ENCODE data around the gene XYLT2. TPM values are rescaled to one million over a fixed set of nuclear protein-coding genes. Genes with fewer than 3 reads are reported as not detected.

XYLT2 gene
- total RNA-seq, 1 experiment from 2014 or later = 28.5 TPM

- POLR2A ChIA-PET = no interaction called here
- BruUV-seq (replicated peaks) = no TSS peak
These were observed 28.8 kb upstream of the XYLT2 start for GRCh38 chr17:50317121-50317520.

GRCh38 chr17:50318501-50319285, 27.2 kb upstream of the XYLT2 start:
- no peak for ATAC-seq

More at GRCh38 chr17:50317121-50317520, 28.8 kb upstream of the XYLT2 start:
- CTCF ChIA-PET = interaction anchor here (0.7 to 1.4 kb wide), 3 partner anchors 12 to 45 kb away, joined by 3 read pairs; no protein-coding TSS in a partner anchor
- Histone ChIP-seq H3K27ac (ENCODE audit: low read length) (no peak overlapping the region), H3K4me3 (ENCODE audit: low read depth in 2 of 2, low read length in 2 of 2) (no peak overlapping the region), H3K4me1 (ENCODE audit: control insufficient read depth, insufficient read depth, low read length) (no peaks in the 10 kb centered on the region), H3K36me3 (ENCODE audit: control insufficient read depth, insufficient read depth, low read length) (no peaks in the 10 kb centered on the region), H3K9me3 (ENCODE audit: control insufficient read depth, insufficient read depth, low read depth, low read length) (no peaks in the 10 kb centered on the region), H3K27me3 (ENCODE audit: control insufficient read depth, insufficient read depth, low read length) (peaks cover 4% of the 10 kb centered on the region; the same call in 1 of the 2 replicates)
- ATAC-seq = no peak
- in situ Hi-C loops (cut with HindIII; ENCODE audit: low pct_unique_long_range_greater_than_20kb, low sequenced_read_pairs) = no loop called here
- no peak for DNase-seq (ENCODE audit: low read depth, low spot score)
- intact Hi-C loops (cut with micrococcal nuclease; ENCODE audit: unreplicated experiment) = no loop called here
- TF ChIP-seq TCF7L2 (IDR thresholded peaks at IDR 0.05; ENCODE audit: low read depth, low read length) = no peak
- TF ChIP-seq SIN3A (IDR thresholded peaks at IDR 0.05; ENCODE audit: borderline replicate concordance, insufficient read depth, low read depth, low read length) = no peak
- no peak for TF ChIP-seq CTCF (IDR thresholded peaks at IDR 0.05)
- no peak for TF ChIP-seq POLR2AphosphoS5 (IDR thresholded peaks at IDR 0.05; ENCODE audit: low read depth, low read length)
- TF ChIP-seq REST (IDR thresholded peaks at IDR 0.05; ENCODE audit: insufficient read depth in 1 of 2, low read depth in 2 of 2, low read length in 1 of 2) = no peak

More at GRCh38 chr17:50318501-50319285, 27.2 kb upstream of the XYLT2 start:
- ChIA-PET POLR2A (no interaction called here), CTCF (no interaction called here)
- no peak for DNase-seq (ENCODE audit: low read depth, low spot score)
- TF ChIP-seq TCF7L2 (IDR thresholded peaks at IDR 0.05; ENCODE audit: low read depth, low read length) = no peak
- no peak for TF ChIP-seq CTCF (IDR thresholded peaks at IDR 0.05)
- no peak for TF ChIP-seq POLR2AphosphoS5 (IDR thresholded peaks at IDR 0.05; ENCODE audit: low read depth, low read length)
- TF ChIP-seq REST (IDR thresholded peaks at IDR 0.05; ENCODE audit: insufficient read depth in 1 of 2, low read depth in 2 of 2, low read length in 1 of 2) = no peak
- no peak for TF ChIP-seq SIN3A (IDR thresholded peaks at IDR 0.05; ENCODE audit: borderline replicate concordance, insufficient read depth, low read depth, low read length)
- in situ Hi-C loops (cut with HindIII; ENCODE audit: low pct_unique_long_range_greater_than_20kb, low sequenced_read_pairs) (no loop called here), intact Hi-C loops (cut with micrococcal nuclease; ENCODE audit: unreplicated experiment) (no loop called here)
- H3K27me3 ChIP-seq (ENCODE audit: control insufficient read depth, insufficient read depth, low read length) = peaks cover 4% of the 10 kb centered on the region; the same call in 1 of the 2 replicates
- no peak overlapping the region for H3K4me3 ChIP-seq (ENCODE audit: low read depth in 2 of 2, low read length in 2 of 2)
- H3K27ac ChIP-seq (ENCODE audit: low read length) = no peak overlapping the region
- BruUV-seq (replicated peaks) = no TSS peak
- no peaks in the 10 kb centered on the region for H3K36me3 ChIP-seq (ENCODE audit: control insufficient read depth, insufficient read depth, low read length)
- no peaks in the 10 kb centered on the region for H3K4me1 ChIP-seq (ENCODE audit: control insufficient read depth, insufficient read depth, low read length)
- no peaks in the 10 kb centered on the region for H3K9me3 ChIP-seq (ENCODE audit: control insufficient read depth, insufficient read depth, low read depth, low read length)

Data from Panc1 (cell line).